Endothelial cell (in vitro differentiated cells): ENCODE measurements around the gene R3HDM4. TPM values are rescaled to one million over a fixed set of nuclear protein-coding genes. Genes with fewer than 3 reads are reported as not detected.

Source experiments
- DNase-seq: peaks from one replicate; pipeline ENCODE4 v3.0.0; 2021; ENCODE audit warnings: low spot score
- H3K27ac Mint-ChIP-seq: one replicate; pipeline ENCODE4 v1.8.0; 2021; ENCODE audit warnings: mixed read lengths, inconsistent platforms; ENCODE audit not compliant: unreplicated experiment
- H3K27me3 Mint-ChIP-seq: one replicate; pipeline ENCODE4 v1.8.0; 2021; ENCODE audit warnings: mild to moderate bottlenecking, moderate library complexity, mixed read lengths, inconsistent platforms; ENCODE audit not compliant: unreplicated experiment
- H3K36me3 Mint-ChIP-seq: one replicate; pipeline ENCODE4 v1.8.0; 2021; ENCODE audit warnings: mild to moderate bottlenecking, low read depth, mixed read lengths, inconsistent platforms; ENCODE audit not compliant: unreplicated experiment
- H3K4me1 Mint-ChIP-seq: one replicate; pipeline ENCODE4 v1.8.0; 2021; ENCODE audit warnings: mild to moderate bottlenecking, mixed read lengths, inconsistent platforms; ENCODE audit not compliant: unreplicated experiment
- H3K4me3 Mint-ChIP-seq: one replicate; pipeline ENCODE4 v1.8.0; 2021; ENCODE audit warnings: mild to moderate bottlenecking, mixed read lengths, inconsistent platforms; ENCODE audit not compliant: unreplicated experiment
- H3K9me3 Mint-ChIP-seq: one replicate; pipeline ENCODE4 v1.8.0; 2021; ENCODE audit warnings: mixed read lengths, inconsistent platforms; ENCODE audit not compliant: unreplicated experiment
- total RNA-seq: library from RNA; stranded (reverse); fragmentation: NEBNext Ultra II Directional; extraction: Animal tissue kit (Norgen Biotek cat#: 25700); gene quantifications from one replicate; pipeline ENCODE4 v1.2.1, GENCODE V29; 2021; ENCODE audit not compliant: unreplicated experiment
- TF ChIP-seq, protein P1 (sequence below): fragments of 200-600 bp; sonication (generic); IDR thresholded peaks from one replicate; pipeline ENCODE4 v1.5.0; 2021; ENCODE audit warnings: antibody characterized with exemption; ENCODE audit not compliant: unreplicated experiment

Gene R3HDM4
- total RNA-seq, 1 donor from 2014 or later = 40.6 TPM

- Mint-ChIP-seq H3K4me1 (no peaks in the 10 kb centered on the region), H3K27ac (no peak overlapping the region), H3K36me3 (no peaks in the 10 kb centered on the region), H3K27me3 (peaks cover 1% of the 10 kb centered on the region), H3K9me3 (no peaks in the 10 kb centered on the region), H3K4me3 (no peak overlapping the region)
- TF ChIP-seq, protein P1, sequence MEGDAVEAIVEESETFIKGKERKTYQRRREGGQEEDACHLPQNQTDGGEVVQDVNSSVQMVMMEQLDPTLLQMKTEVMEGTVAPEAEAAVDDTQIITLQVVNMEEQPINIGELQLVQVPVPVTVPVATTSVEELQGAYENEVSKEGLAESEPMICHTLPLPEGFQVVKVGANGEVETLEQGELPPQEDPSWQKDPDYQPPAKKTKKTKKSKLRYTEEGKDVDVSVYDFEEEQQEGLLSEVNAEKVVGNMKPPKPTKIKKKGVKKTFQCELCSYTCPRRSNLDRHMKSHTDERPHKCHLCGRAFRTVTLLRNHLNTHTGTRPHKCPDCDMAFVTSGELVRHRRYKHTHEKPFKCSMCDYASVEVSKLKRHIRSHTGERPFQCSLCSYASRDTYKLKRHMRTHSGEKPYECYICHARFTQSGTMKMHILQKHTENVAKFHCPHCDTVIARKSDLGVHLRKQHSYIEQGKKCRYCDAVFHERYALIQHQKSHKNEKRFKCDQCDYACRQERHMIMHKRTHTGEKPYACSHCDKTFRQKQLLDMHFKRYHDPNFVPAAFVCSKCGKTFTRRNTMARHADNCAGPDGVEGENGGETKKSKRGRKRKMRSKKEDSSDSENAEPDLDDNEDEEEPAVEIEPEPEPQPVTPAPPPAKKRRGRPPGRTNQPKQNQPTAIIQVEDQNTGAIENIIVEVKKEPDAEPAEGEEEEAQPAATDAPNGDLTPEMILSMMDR = no peak
- no peak for DNase-seq
These were observed 41.9 kb upstream of the R3HDM4 start for GRCh38 chr19:954672-955494.

GRCh38 chr19:954272-954671 is 41.3 kb upstream of the R3HDM4 start:
- H3K36me3 Mint-ChIP-seq = no peaks in the 10 kb centered on the region
- no peak overlapping the region for H3K27ac Mint-ChIP-seq
- no peak overlapping the region for H3K4me3 Mint-ChIP-seq
- H3K4me1 Mint-ChIP-seq = no peaks in the 10 kb centered on the region
- no peaks in the 10 kb centered on the region for H3K9me3 Mint-ChIP-seq
- TF ChIP-seq, protein P1 = no peak
- DNase-seq = no peak
- peaks cover 1% of the 10 kb centered on the region for H3K27me3 Mint-ChIP-seq

DNA sequence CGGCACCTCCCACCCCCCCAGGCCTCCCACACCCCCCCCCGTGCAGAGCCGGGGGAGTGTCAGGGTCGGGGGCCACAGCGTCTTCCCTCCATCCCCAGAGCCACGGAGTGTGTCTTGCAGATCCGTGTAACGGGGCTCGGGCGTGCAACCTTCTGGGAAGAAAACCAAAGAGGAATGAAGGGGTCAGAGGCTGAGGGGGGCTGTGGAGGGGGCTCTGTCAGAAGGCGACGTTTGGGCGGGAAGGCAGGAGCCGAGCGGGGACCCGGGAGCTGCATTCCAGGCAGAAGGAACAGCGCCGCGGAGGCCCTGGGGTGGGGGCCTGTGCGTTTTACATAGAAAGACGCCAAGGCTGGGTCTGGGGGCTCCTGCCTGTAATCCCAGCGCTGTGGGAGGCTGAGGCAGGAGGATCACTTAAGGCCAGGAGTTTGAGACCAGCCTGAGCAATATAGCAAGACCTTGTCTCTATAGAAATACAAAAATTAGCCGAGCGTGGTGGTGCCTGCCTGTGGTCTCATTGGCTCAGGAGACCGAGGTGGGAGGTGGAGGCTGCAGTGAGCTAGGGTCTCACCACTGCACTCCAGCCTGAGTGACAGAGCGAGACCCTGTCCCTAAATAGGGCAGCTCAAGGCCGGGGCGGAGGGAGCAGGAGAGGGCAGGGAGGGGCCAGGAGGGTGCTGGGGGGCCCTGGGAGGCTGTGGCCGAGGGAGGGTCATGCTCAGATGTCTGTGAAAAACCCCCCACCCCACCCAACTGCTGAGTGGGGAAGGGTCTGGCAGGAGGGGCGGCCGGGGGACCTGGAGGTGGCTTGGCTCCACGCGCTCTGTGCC is 40.6 kb upstream of the R3HDM4 start:
- peaks cover 1% of the 10 kb centered on the region for H3K27me3 Mint-ChIP-seq
- DNase-seq = no peak
- H3K4me1 Mint-ChIP-seq = no peaks in the 10 kb centered on the region

DNA sequence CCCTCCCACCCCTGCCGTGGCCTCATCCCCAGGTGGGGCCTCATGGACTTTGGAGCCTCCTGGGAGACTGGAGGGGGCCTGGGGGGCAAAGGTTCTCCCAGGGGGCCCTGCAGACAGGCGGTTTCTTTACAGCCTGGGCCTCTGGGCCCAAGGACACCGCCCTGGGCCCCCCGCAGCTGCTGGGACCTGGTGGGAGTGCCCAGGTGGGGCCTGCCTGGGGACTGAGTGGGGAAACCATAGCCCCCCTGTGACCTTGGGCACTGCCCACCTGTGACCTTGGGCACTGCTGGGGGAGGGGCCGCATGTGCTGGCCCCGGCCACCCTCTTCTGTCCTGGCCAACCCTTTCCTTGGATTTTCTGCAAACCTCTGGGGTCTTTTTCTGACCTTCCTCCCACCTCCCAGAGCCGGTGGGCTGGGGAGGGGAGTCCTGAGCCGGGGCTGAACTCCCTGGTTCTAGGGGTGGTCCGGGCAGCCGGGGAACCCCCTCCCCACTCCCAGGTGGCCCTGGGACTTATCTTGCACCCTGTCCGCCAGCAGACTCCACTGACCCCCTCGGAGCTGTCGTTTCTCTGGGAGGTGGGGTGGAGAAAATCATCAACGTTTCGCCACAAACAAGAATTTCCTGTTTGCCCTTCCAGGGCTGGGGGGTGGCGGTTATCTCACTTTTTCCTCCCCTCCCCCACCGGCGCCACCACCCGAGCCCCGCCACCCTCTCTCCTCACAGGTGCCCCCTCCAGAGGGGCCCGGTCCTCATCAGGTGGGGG is 39.8 kb upstream of the R3HDM4 start:
- H3K4me3 Mint-ChIP-seq = no peak overlapping the region
- peaks cover 1% of the 10 kb centered on the region for H3K27me3 Mint-ChIP-seq
- H3K36me3 Mint-ChIP-seq = no peaks in the 10 kb centered on the region
- TF ChIP-seq, protein P1 = no peak
- H3K4me1 Mint-ChIP-seq = no peaks in the 10 kb centered on the region
- no peak overlapping the region for H3K27ac Mint-ChIP-seq
- DNase-seq = no peak
- H3K9me3 Mint-ChIP-seq = no peaks in the 10 kb centered on the region

More for the DNA sequence above, 40.6 kb upstream of the R3HDM4 start:
- Mint-ChIP-seq H3K27ac (no peak overlapping the region), H3K36me3 (no peaks in the 10 kb centered on the region), H3K9me3 (no peaks in the 10 kb centered on the region), H3K4me3 (peak overlapping the region; percentile 56)
- TF ChIP-seq, protein P1 = no peak
